Liver (tissue), 3 donors: Measurements from ENCODE around the gene ZFP92.

Experiments
- EGR1 ChIP-seq, 2 donors: IDR thresholded peaks; 2 replicates each; pipeline ENCODE4 v1.6.1; 2016 to 2018; ENCODE audit warnings: antibody characterized with exemption in 2 of 2, low read depth in 2 of 2
- GABPA ChIP-seq, 2 donors: IDR thresholded peaks in 1 of 2; conservative IDR thresholded peaks in 1 of 2; 2 replicates each; pipeline ENCODE4 v1.6.1; 2016; ENCODE audit warnings: antibody characterized with exemption in 2 of 2, mild to moderate bottlenecking in 1 of 2, moderate library complexity in 1 of 2
- JUND ChIP-seq, 2 donors: IDR thresholded peaks; 2 replicates each; pipeline ENCODE4 v1.6.1; 2016; ENCODE audit warnings: antibody characterized with exemption in 2 of 2
- MAX ChIP-seq: IDR thresholded peaks from 2 replicates; pipeline ENCODE4 v1.6.1; 2016; ENCODE audit warnings: antibody characterized with exemption
- NR2F2 ChIP-seq: IDR thresholded peaks from 2 replicates; pipeline ENCODE4 v1.6.1; 2016; ENCODE audit warnings: antibody characterized with exemption
- RAD21 ChIP-seq, 2 donors: IDR thresholded peaks; 2 replicates each; pipeline ENCODE4 v1.6.1; 2016; ENCODE audit warnings: antibody characterized with exemption in 2 of 2, mild to moderate bottlenecking in 2 of 2
- REST ChIP-seq: IDR thresholded peaks from 2 replicates; pipeline ENCODE4 v1.6.1; 2016; ENCODE audit warnings: antibody characterized with exemption, mild to moderate bottlenecking
- RXRA ChIP-seq, 2 donors: IDR thresholded peaks; 2 replicates each; pipeline ENCODE4 v1.6.1; 2017 to 2018; ENCODE audit warnings: antibody characterized with exemption in 2 of 2, mild to moderate bottlenecking in 1 of 2
- TAF1 ChIP-seq: conservative IDR thresholded peaks from 2 replicates; pipeline ENCODE4 v1.6.1; 2016; ENCODE audit warnings: antibody characterized with exemption, mild to moderate bottlenecking
- YY1 ChIP-seq: IDR thresholded peaks from 2 replicates; pipeline ENCODE4 v1.6.1; 2016; ENCODE audit warnings: antibody characterized with exemption, mild to moderate bottlenecking
- ZBTB33 ChIP-seq: IDR thresholded peaks from 2 replicates; pipeline ENCODE4 v1.6.1; 2016; ENCODE audit warnings: antibody characterized with exemption
- TF ChIP-seq, protein P1 (sequence below): fragments of 150-350 bp; IDR thresholded peaks from 2 replicates; pipeline ENCODE4 v1.5.1; 2017; ENCODE audit warnings: improper control_type of control experiment, low read depth, low read length; ENCODE audit not compliant: missing input control
- TF ChIP-seq, protein P2 (sequence below): IDR thresholded peaks from 2 replicates; pipeline ENCODE4 v1.6.1; 2016; ENCODE audit warnings: antibody characterized with exemption
- donor health status: healthy.
- donor health status: healthy.

- TF ChIP-seq MAX (no peak), YY1 (no peak), REST (no peak), EGR1 (IDR thresholded peaks at IDR 0.05; ENCODE audit: low read depth in 2 of 2) (no peak), TAF1 (no peak), JUND (IDR thresholded peaks at IDR 0.05) (no peak), RAD21 (IDR thresholded peaks at IDR 0.05) (no peak), ZBTB33 (no peak), GABPA (IDR thresholded peaks at IDR 0.05 in 1 of 2, conservative IDR thresholded peaks at IDR 0.05 in 1 of 2) (no peak), NR2F2 (no peak), RXRA (IDR thresholded peaks at IDR 0.05) (no peak)
- TF ChIP-seq, protein P1, sequence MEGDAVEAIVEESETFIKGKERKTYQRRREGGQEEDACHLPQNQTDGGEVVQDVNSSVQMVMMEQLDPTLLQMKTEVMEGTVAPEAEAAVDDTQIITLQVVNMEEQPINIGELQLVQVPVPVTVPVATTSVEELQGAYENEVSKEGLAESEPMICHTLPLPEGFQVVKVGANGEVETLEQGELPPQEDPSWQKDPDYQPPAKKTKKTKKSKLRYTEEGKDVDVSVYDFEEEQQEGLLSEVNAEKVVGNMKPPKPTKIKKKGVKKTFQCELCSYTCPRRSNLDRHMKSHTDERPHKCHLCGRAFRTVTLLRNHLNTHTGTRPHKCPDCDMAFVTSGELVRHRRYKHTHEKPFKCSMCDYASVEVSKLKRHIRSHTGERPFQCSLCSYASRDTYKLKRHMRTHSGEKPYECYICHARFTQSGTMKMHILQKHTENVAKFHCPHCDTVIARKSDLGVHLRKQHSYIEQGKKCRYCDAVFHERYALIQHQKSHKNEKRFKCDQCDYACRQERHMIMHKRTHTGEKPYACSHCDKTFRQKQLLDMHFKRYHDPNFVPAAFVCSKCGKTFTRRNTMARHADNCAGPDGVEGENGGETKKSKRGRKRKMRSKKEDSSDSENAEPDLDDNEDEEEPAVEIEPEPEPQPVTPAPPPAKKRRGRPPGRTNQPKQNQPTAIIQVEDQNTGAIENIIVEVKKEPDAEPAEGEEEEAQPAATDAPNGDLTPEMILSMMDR = no peak
- TF ChIP-seq, protein P2, sequence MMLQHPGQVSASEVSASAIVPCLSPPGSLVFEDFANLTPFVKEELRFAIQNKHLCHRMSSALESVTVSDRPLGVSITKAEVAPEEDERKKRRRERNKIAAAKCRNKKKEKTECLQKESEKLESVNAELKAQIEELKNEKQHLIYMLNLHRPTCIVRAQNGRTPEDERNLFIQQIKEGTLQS = no peak
Measured at GRCh38 chrX:153361781-153362397, 49.4 kb upstream of the ZFP92 start.
